Stomach (tissue), 9 donors: ENCODE measurements around the gene SFMBT1. TPM values are rescaled to one million over a fixed set of nuclear protein-coding genes. Genes with fewer than 3 reads are reported as not detected.

Experiments
- DNase-seq, 2 donors: peaks; one replicate each; pipeline versions ENCODE4 v3.0.0 to v3.0.0-alpha.2; 2013 to 2019
- H3K27ac ChIP-seq, 5 donors: fragments of 200-600 bp in 4 of 5; sonication (generic) in 4 of 5; one replicate each; pipeline ENCODE4 v1.5.1; 2013 to 2019; ENCODE audit warnings: mild to moderate bottlenecking in 1 of 5, moderate library complexity in 1 of 5
- H3K27me3 ChIP-seq, 3 donors: fragments of 200-600 bp; sonication (generic); one replicate each; pipeline ENCODE4 v1.5.1; 2017 to 2019; ENCODE audit warnings: mixed run types in 1 of 3
- H3K36me3 ChIP-seq, 4 donors: fragments of 200-600 bp; sonication (generic); 1 replicate in 3 of 4; 2 replicates in 1 of 4; pipeline ENCODE4 v1.5.1; 2016 to 2019
- H3K4me1 ChIP-seq, 4 donors: fragments of 200-600 bp; sonication (generic); one replicate each; pipeline ENCODE4 v1.5.1; 2016 to 2019
- H3K4me3 ChIP-seq, 4 donors: fragments of 200-600 bp; sonication (generic) in 3 of 4; one replicate each; pipeline ENCODE4 v1.5.1; 2016 to 2019; ENCODE audit warnings: mild to moderate bottlenecking in 1 of 4
- H3K9me3 ChIP-seq, 4 donors: fragments of 200-600 bp; sonication (generic); one replicate each; pipeline ENCODE4 v1.5.1; 2016 to 2019
- CTCF ChIP-seq, 7 experiments: fragments of 450-650 bp in 4 of 7; fragments of 200-600 bp in 3 of 7; sonication (generic) in 3 of 7; IDR thresholded peaks; one replicate each; pipeline ENCODE4 v1.5.1; 2016 to 2019; ENCODE audit warnings: antibody characterized with exemption in 7 of 7, control low read depth in 2 of 7, mild to moderate bottlenecking in 1 of 7
- EP300 ChIP-seq: sonication (generic); formaldehyde crosslinking; IDR thresholded peaks from one replicate; pipeline ENCODE4 v1.6.1; 2017; ENCODE audit warnings: antibody characterized with exemption
- POLR2A ChIP-seq, 4 donors: fragments of 450-650 bp; IDR thresholded peaks; one replicate each; pipeline ENCODE4 v1.6.1; 2016; ENCODE audit warnings: antibody characterized with exemption in 4 of 4, control low read depth in 2 of 4, mild to moderate bottlenecking in 1 of 4, moderate library complexity in 1 of 4
- POLR2AphosphoS5 ChIP-seq, 3 donors: sonication (generic); formaldehyde crosslinking; IDR thresholded peaks; one replicate each; pipeline ENCODE4 v1.6.1; 2016; ENCODE audit warnings: antibody characterized with exemption in 3 of 3
- WGBS, 5 donors: extraction: QIAGEN DNeasy Blood & Tissue Kit in 3 of 5; methylation state at CpG; one replicate each; pipeline versions ENCODE4 v1.1.5 to v1.1.7; 2013 to 2018; 5-methylcytosine and 5-hydroxymethylcytosine counted together
- intact Hi-C: fragments of 100-400 bp; cut with DNase I; formaldehyde crosslinking; loops from one replicate; pipeline ENCODE4 v1.15.1; 2023; ENCODE audit warnings: low total_unique reads
- polyA plus RNA-seq, 3 donors: library from polyadenylated mRNA; stranded (reverse); fragments of 200-250 nt; gene quantifications; one replicate each; pipeline ENCODE4 v1.2.3, GENCODE V29; 2013
- total RNA-seq, 5 donors: library from RNA; depleted of rRNA; stranded (reverse); fragments of >200 nt; gene quantifications; one replicate each; pipeline versions ENCODE4 v1.1.0 to v1.2.3, GENCODE V29; 2014 to 2016
- donor health status: healthy with polysubstance abuse.
- donor health status: Bipolar disorder and iron deficiency.
- donor health status: healthy.

Gene SFMBT1
- total and polyA plus RNA-seq, 8 donors, result 2.7 to 29.4 (median 6.5) TPM

GRCh38 chr3:52854013-52854412 lies 191.9 kb downstream of the SFMBT1 start:
- TF ChIP-seq EP300 (no peak), CTCF (IDR thresholded peaks at IDR 0.05) (no peak), POLR2AphosphoS5 (IDR thresholded peaks at IDR 0.05) (no peak), POLR2A (IDR thresholded peaks at IDR 0.05) (no peak)
- 64 to 88% (median 85%) methylated on average over 2 of the region's 2 CpGs for WGBS, 5 donors
- H3K36me3 ChIP-seq, result peaks cover 36 to 68% (median 57%) of the 10 kb centered on the region in 4 donors
- H3K27me3 ChIP-seq, result no peaks in the 10 kb centered on the region
- peaks cover 0 to 5% (median 0%) of the 10 kb centered on the region in 4 donors for H3K4me1 ChIP-seq
- no peak overlapping the region for H3K4me3 ChIP-seq
- no peak for DNase-seq
- intact Hi-C loops, result loop anchor here (10.0 kb wide), 1 partner anchor 221 kb away; no protein-coding TSS in a partner anchor
- no peaks in the 10 kb centered on the region for H3K9me3 ChIP-seq
- no peak overlapping the region for H3K27ac ChIP-seq

Other genes with a start within 250 kb of the SFMBT1 start
- gene ITIH4, start 215.4 kb downstream of the SFMBT1 start, total RNA-seq, result 100 to 1,000 TPM in 1 of 5 donors, 10 to 100 TPM in 2, 1 to 10 TPM in 2; 1.7 to 300 (median 20.9) TPM
- gene ITIH4, start 215.4 kb downstream of the SFMBT1 start, polyA plus RNA-seq, result 10 to 100 TPM in 2 of 3 donors, 1 to 10 TPM in 1; 7.1 to 41.7 (median 16.2) TPM
- gene MUSTN1, start 211.1 kb downstream of the SFMBT1 start, total RNA-seq, result 10 to 100 TPM in 1 of 5 donors, 1 to 10 TPM in 2, not detected in 2; 1.8 to 24.1 (median 4.5) TPM
- 10 to 100 TPM; 12.9 to 45.5 (median 17.9) TPM for gene MUSTN1, start 211.1 kb downstream of the SFMBT1 start, polyA plus RNA-seq
- gene STIMATE, start 148.5 kb downstream of the SFMBT1 start, total RNA-seq, result 100 to 1,000 TPM in 1 of 5 donors, 10 to 100 TPM in 3, 1 to 10 TPM in 1; 10.0 to 121 (median 20.1) TPM
- gene STIMATE, start 148.5 kb downstream of the SFMBT1 start, polyA plus RNA-seq, result 10 to 100 TPM in 1 of 3 donors, 1 to 10 TPM in 2; 4.9 to 13.3 (median 5.1) TPM
- 10 to 100 TPM in 2 of 5 donors, 1 to 10 TPM in 2, not detected in 1; 7.0 to 16.8 (median 12.1) TPM for gene RFT1, start 84.4 kb upstream of the SFMBT1 start, total RNA-seq
- 1 to 10 TPM; 3.3 to 7.9 (median 3.7) TPM for gene RFT1, start 84.4 kb upstream of the SFMBT1 start, polyA plus RNA-seq
- 100 to 1,000 TPM in 1 of 5 donors, 10 to 100 TPM in 4; 15.6 to 117 (median 37.9) TPM for gene PRKCD, start 115.1 kb upstream of the SFMBT1 start, total RNA-seq
- 10 to 100 TPM; 20.5 to 56.1 (median 36.4) TPM for gene PRKCD, start 115.1 kb upstream of the SFMBT1 start, polyA plus RNA-seq
- 100 to 1,000 TPM in 3 of 5 donors, 10 to 100 TPM in 2; 88.3 to 247 (median 162) TPM for gene TKT, start 209.9 kb upstream of the SFMBT1 start, total RNA-seq
- gene TKT, start 209.9 kb upstream of the SFMBT1 start, polyA plus RNA-seq, result 100 to 1,000 TPM in 2 of 3 donors, 10 to 100 TPM in 1; 84.9 to 385 (median 118) TPM